ENCODE data around the gene CFAP73.

CFAP73 gene

GRCh38 chr12:113158439-113159203 lies 9.1 kb downstream of the CFAP73 start:
- ChIA-PET POLR2A (ENCODE audit: low non-redundant PET) (no interaction called here), CTCF (interaction anchor here (0.6 to 1.7 kb wide), 2 partner anchors 13 to 16 kb away, joined by 3 to 5 read pairs; no protein-coding TSS in a partner anchor)
- DNase-seq (ENCODE audit: low spot score) = no peak
- TF ChIP-seq CTCF (conservative IDR thresholded peaks at IDR 0.05; ENCODE audit: low read depth) = no peak
- H3K27ac ChIP-seq = peak overlapping the region; percentile 7; the same call in 1 of the 2 replicates

DNA sequence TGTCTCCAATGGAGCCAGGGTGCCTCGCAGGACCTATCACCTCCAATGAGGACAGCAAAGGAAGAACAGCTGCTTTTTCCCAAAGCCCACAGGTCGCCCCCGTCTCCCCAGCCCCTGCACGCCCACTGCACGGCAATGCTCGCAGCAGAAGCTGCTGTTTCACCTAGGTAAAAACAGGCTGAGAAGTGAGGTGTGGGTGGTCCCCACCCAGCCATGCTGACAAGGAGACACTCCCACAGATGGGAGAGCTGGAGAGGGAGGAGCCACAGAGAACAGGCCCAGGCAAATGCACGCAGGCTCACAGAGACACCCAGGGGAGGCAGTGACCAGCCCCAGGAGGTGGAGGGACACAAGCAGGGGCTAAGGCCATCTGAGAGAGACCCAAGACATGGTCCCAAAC lies 10.4 kb downstream of the CFAP73 start:
- no peak for DNase-seq (ENCODE audit: low spot score)
- POLR2A ChIA-PET (ENCODE audit: low non-redundant PET) = interaction anchor here (0.5 kb wide), 1 partner anchor 660 kb away, joined by 5 read pairs; no protein-coding TSS in a partner anchor
- no peak for TF ChIP-seq CTCF (conservative IDR thresholded peaks at IDR 0.05; ENCODE audit: low read depth)
- H3K27ac ChIP-seq = peak overlapping the region; percentile 62
- CTCF ChIA-PET = no interaction called here

DNA sequence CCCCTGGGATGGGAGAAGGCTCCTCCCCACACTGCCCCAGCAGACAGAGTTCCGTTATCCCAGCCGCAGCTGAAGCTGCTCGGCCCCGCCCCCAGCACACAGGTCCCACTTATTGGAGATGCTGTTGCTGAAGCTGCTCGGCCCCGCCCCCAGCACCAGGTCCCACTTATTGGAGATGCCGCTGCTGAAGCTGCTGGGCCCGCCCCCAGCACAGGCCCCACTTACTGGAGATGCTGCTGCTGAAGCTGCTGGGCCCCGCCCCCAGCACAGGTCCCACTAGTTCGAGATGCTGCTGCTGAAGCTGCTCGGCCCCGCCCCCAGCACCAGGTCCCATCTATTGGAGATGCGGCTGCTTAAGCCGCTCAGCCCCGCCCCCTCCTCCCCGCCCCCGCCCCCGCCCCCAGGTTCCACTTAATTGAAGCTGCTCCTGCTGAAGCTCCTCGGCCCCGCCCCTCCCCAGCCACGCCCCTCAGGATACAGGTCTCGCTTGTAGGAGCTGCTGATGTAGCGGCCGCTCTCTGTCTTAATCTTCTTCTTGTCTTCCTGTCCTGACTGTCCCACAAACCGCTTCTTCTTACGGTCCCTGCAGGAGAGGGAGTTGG lies 12.0 kb downstream of the CFAP73 start:
- CTCF ChIA-PET = interaction anchor here (0.7 to 0.9 kb wide), 2 partner anchors 13 to 301 kb away, joined by 3 to 4 read pairs; no protein-coding TSS in a partner anchor
- POLR2A ChIA-PET (ENCODE audit: low non-redundant PET) = no interaction called here
- TF ChIP-seq CTCF (conservative IDR thresholded peaks at IDR 0.05; ENCODE audit: low read depth) = no peak
- DNase-seq (ENCODE audit: low spot score) = peak; percentile 60
- no peak overlapping the region; the same call in 1 of the 2 replicates for H3K27ac ChIP-seq

- CTCF ChIA-PET = interaction anchor here (0.5 to 0.9 kb wide), 2 partner anchors 12 to 1672 kb away, joined by 3 to 4 read pairs; no protein-coding TSS in a partner anchor
- POLR2A ChIA-PET (ENCODE audit: low non-redundant PET) = no interaction called here
- DNase-seq (ENCODE audit: low spot score) = peak; percentile 32
- TF ChIP-seq CTCF (conservative IDR thresholded peaks at IDR 0.05; ENCODE audit: low read depth) = no peak
- H3K27ac ChIP-seq = peak overlapping the region; percentile 33
These were observed 12.8 kb downstream of the CFAP73 start for GRCh38 chr12:113162102-113163029.

GRCh38 chr12:113163030-113163360 lies 13.5 kb downstream of the CFAP73 start:
- no peak for DNase-seq (ENCODE audit: low spot score)
- CTCF ChIA-PET = interaction anchor here (0.5 kb wide), 1 partner anchor 1673 kb away, joined by 3 read pairs; no protein-coding TSS in a partner anchor
- POLR2A ChIA-PET (ENCODE audit: low non-redundant PET) = no interaction called here
- no peak for TF ChIP-seq CTCF (conservative IDR thresholded peaks at IDR 0.05; ENCODE audit: low read depth)
- 0 out of 2 replicates have a peak overlapping the region, but pooled peaks have one; percentile 14 for H3K27ac ChIP-seq

- DNase-seq (ENCODE audit: low spot score) = no peak
- CTCF ChIA-PET = no interaction called here
- POLR2A ChIA-PET (ENCODE audit: low non-redundant PET) = no interaction called here
- no peak overlapping the region for H3K27ac ChIP-seq
- no peak for TF ChIP-seq CTCF (conservative IDR thresholded peaks at IDR 0.05; ENCODE audit: low read depth)
These were observed 14.5 kb downstream of the CFAP73 start for GRCh38 chr12:113164014-113164413.
